GM10248 (cell line): Measurements from ENCODE around the gene SLC37A1.

Experiments used
- CTCF ChIA-PET: fragments of 300-600 bp; sonication (Branson Sonifier 250); formaldehyde crosslinking; extraction: SDS; loops from one replicate; lab custom pipeline; 2021; ENCODE audit warnings: antibody characterized with exemption; lab: Yijun Ruan, JAX
- POLR2A ChIA-PET: fragments of 350-650 bp; sonication (Branson Sonifier 250); formaldehyde crosslinking; extraction: SDS; loops from one replicate; lab custom pipeline; 2020; ENCODE audit warnings: antibody characterized with exemption; lab: Yijun Ruan, JAX
- DNase-seq: peaks from one replicate; pipeline ENCODE4 v3.0.0; 2012; ENCODE audit errors: extremely low spot score
- CTCF ChIP-seq: IDR thresholded peaks from 2 replicates; pipeline ENCODE4 v1.5.1; 2012; ENCODE audit warnings: mild to moderate bottlenecking, low read depth; ENCODE audit errors: extremely low read depth, missing control alignments, control extremely low read depth

The SLC37A1 gene

GRCh38 chr21:42584296-42584641 lies 70.6 kb downstream of the SLC37A1 start:
- ChIA-PET CTCF (interaction anchor here (1.0 kb wide), 1 partner anchor 9 kb away, joined by 4 read pairs; no protein-coding TSS in a partner anchor), POLR2A (interaction anchor here (0.6 kb wide), 1 partner anchor 30 kb away, joined by 4 read pairs; no protein-coding TSS in a partner anchor)
- no peak for DNase-seq
- no peak for TF ChIP-seq CTCF

- DNase-seq, result no peak
- no peak for TF ChIP-seq CTCF
- CTCF ChIA-PET, result no interaction called here
- POLR2A ChIA-PET, result interaction anchor here (0.6 kb wide), 1 partner anchor 15 kb away, joined by 5 read pairs; no protein-coding TSS in a partner anchor
These were observed 72.2 kb downstream of the SLC37A1 start for GRCh38 chr21:42585881-42586280.

- no peak for TF ChIP-seq CTCF
- DNase-seq, result no peak
- ChIA-PET CTCF (no interaction called here), POLR2A (no interaction called here)
These were observed 72.8 kb downstream of the SLC37A1 start for GRCh38 chr21:42586406-42586805.

- CTCF ChIA-PET, result no interaction called here
- POLR2A ChIA-PET, result no interaction called here
- DNase-seq, result no peak
- no peak for TF ChIP-seq CTCF
These were observed 73.4 kb downstream of the SLC37A1 start for GRCh38 chr21:42587036-42587435.

GRCh38 chr21:42590431-42591131 lies 76.9 kb downstream of the SLC37A1 start:
- POLR2A ChIA-PET, result no interaction called here
- DNase-seq, result peak; percentile 23
- TF ChIP-seq CTCF, result no peak
- CTCF ChIA-PET, result no interaction called here

- ChIA-PET CTCF (no interaction called here), POLR2A (no interaction called here)
- no peak for DNase-seq
- no peak for TF ChIP-seq CTCF
These were observed 77.7 kb downstream of the SLC37A1 start for GRCh38 chr21:42591170-42591869.
